Smooth muscle cell (in vitro differentiated cells): Measurements from ENCODE around the gene RNASE8. TPM values are rescaled to one million over a fixed set of nuclear protein-coding genes. Genes with fewer than 3 reads are reported as not detected.
A peak's percentile ranks its signal among the peaks of the same experiment; 100 is the strongest.

Experiments used
- DNase-seq: peaks from one replicate; lab custom pipeline; 2025; ENCODE audit not compliant: unreplicated experiment; lab: John Stamatoyannopoulos, UW
- H2AFZ ChIP-seq: fragments of 200-600 bp; sonication (generic); 2 replicates; pipeline ENCODE4 v1.6.0; 2016; ENCODE audit warnings: antibody characterized with exemption, low read depth, mild to moderate bottlenecking
- H3F3A ChIP-seq: fragments of 200-600 bp; sonication (generic); 2 replicates; pipeline ENCODE4 v1.6.0; 2017; ENCODE audit warnings: antibody characterized with exemption, low read depth
- H3K27ac ChIP-seq: fragments of 200-600 bp; sonication (generic); 2 replicates; pipeline ENCODE4 v1.5.1; 2016; ENCODE audit warnings: low read depth, mild to moderate bottlenecking
- H3K27me3 ChIP-seq: fragments of 200-600 bp; sonication (generic); 2 replicates; pipeline ENCODE4 v1.6.1; 2016; ENCODE audit warnings: low read depth, mild to moderate bottlenecking
- H3K36me3 ChIP-seq: fragments of 200-600 bp; sonication (generic); 2 replicates; pipeline ENCODE4 v1.5.1; 2016; ENCODE audit warnings: low read depth
- H3K4me1 ChIP-seq: fragments of 200-600 bp; sonication (generic); 2 replicates; pipeline ENCODE4 v1.5.1; 2016; ENCODE audit warnings: low read depth
- H3K4me2 ChIP-seq: fragments of 200-600 bp; sonication (generic); 2 replicates; pipeline ENCODE4 v1.6.0; 2016; ENCODE audit warnings: mild to moderate bottlenecking
- H3K4me3 ChIP-seq: fragments of 200-600 bp; sonication (generic); 2 replicates; pipeline ENCODE4 v1.5.1; 2016; ENCODE audit warnings: mild to moderate bottlenecking
- H3K79me2 ChIP-seq: fragments of 200-600 bp; sonication (generic); 2 replicates; pipeline ENCODE4 v1.6.0; 2016; ENCODE audit warnings: low read depth, mild to moderate bottlenecking
- H3K9ac ChIP-seq: fragments of 200-600 bp; sonication (generic); 2 replicates; pipeline ENCODE4 v1.6.0; 2016; ENCODE audit warnings: low read depth
- H3K9me3 ChIP-seq: fragments of 200-600 bp; sonication (generic); replicated peaks from 2 replicates; pipeline ENCODE4 v1.5.1; 2016; ENCODE audit warnings: low read depth
- H4K20me1 ChIP-seq: fragments of 200-600 bp; sonication (generic); 2 replicates; pipeline ENCODE4 v1.6.0; 2016; ENCODE audit warnings: low read depth
- WGBS: methylation state at CpG from one replicate; pipeline ENCODE4 v1.1.7; 2016; ENCODE audit warnings: low lambda C conversion rate; 5-methylcytosine and 5-hydroxymethylcytosine counted together
- polyA plus RNA-seq: library from polyadenylated mRNA; unstranded; fragments of >200 nt; fragmentation: Nextera tagmentation; extraction: Ambion mirVana; gene quantifications from 2 replicates; pipeline ENCODE4 v1.2.1, GENCODE V29; 2016
- total RNA-seq: library from RNA; depleted of rRNA; stranded (reverse); fragments of >200 nt; gene quantifications from 2 replicates; pipeline ENCODE4 v1.2.3, GENCODE V29; 2014
- TF ChIP-seq, protein P1 (sequence below): fragments of 200-600 bp; sonication (generic); IDR thresholded peaks from 2 replicates; pipeline ENCODE4 v1.5.1; 2017; ENCODE audit warnings: borderline replicate concordance, mild to moderate bottlenecking, antibody characterized with exemption; ENCODE audit not compliant: insufficient read depth, poor library complexity, severe bottlenecking

The RNASE8 gene
- total and polyA plus RNA-seq, 2 experiments from 2014 or later = not detected

DNA sequence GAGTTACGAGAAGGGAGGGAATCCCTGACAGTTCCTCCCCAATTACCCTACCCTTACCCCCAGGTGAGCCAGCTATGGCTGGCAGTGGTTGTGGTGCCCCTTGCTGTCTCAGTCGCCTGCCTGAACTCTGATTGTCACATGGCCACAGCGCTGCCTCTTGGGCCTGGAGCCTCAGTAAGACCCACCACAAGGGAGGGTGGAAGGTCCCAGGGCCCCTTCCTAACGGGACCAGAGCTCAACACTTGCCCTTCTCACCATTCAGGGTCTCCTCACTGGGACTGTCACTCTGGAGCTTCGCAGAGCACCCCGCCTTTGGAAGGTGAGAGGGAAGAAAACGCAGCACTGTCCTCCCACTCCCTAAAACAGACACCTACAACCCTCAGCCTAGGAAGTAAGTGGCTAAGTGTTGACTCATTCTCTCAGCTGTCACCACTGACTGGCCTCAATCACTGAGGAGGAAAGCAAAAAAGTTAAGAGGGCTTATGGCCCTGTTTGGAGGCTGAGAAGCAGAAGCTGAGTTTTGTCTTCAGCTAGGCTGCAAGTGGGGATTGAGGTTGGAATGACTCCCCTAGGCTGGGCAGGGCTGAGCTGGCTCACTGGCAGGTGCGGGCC, 44.3 kb downstream of the RNASE8 start:
- H3K4me1 ChIP-seq = peaks cover 47% of the 10 kb centered on the region
- H3K9me3 ChIP-seq = no peaks in the 10 kb centered on the region
- no peak overlapping the region for H3K4me3 ChIP-seq
- no peak overlapping the region for H3K9ac ChIP-seq
- WGBS = 69% methylated on average over 8 of the region's 8 CpGs
- no peaks in the 10 kb centered on the region for H4K20me1 ChIP-seq
- no peak for DNase-seq
- H3K27ac ChIP-seq = peak overlapping the region; percentile 31
- no peaks in the 10 kb centered on the region for H3K27me3 ChIP-seq
- no peak overlapping the region for H3K4me2 ChIP-seq
- H2AFZ ChIP-seq = no peak overlapping the region
- H3F3A ChIP-seq = peaks cover 21% of the 10 kb centered on the region
- TF ChIP-seq, protein P1, sequence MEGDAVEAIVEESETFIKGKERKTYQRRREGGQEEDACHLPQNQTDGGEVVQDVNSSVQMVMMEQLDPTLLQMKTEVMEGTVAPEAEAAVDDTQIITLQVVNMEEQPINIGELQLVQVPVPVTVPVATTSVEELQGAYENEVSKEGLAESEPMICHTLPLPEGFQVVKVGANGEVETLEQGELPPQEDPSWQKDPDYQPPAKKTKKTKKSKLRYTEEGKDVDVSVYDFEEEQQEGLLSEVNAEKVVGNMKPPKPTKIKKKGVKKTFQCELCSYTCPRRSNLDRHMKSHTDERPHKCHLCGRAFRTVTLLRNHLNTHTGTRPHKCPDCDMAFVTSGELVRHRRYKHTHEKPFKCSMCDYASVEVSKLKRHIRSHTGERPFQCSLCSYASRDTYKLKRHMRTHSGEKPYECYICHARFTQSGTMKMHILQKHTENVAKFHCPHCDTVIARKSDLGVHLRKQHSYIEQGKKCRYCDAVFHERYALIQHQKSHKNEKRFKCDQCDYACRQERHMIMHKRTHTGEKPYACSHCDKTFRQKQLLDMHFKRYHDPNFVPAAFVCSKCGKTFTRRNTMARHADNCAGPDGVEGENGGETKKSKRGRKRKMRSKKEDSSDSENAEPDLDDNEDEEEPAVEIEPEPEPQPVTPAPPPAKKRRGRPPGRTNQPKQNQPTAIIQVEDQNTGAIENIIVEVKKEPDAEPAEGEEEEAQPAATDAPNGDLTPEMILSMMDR = no peak
- H3K79me2 ChIP-seq = no peaks in the 10 kb centered on the region
- H3K36me3 ChIP-seq = no peaks in the 10 kb centered on the region

DNA sequence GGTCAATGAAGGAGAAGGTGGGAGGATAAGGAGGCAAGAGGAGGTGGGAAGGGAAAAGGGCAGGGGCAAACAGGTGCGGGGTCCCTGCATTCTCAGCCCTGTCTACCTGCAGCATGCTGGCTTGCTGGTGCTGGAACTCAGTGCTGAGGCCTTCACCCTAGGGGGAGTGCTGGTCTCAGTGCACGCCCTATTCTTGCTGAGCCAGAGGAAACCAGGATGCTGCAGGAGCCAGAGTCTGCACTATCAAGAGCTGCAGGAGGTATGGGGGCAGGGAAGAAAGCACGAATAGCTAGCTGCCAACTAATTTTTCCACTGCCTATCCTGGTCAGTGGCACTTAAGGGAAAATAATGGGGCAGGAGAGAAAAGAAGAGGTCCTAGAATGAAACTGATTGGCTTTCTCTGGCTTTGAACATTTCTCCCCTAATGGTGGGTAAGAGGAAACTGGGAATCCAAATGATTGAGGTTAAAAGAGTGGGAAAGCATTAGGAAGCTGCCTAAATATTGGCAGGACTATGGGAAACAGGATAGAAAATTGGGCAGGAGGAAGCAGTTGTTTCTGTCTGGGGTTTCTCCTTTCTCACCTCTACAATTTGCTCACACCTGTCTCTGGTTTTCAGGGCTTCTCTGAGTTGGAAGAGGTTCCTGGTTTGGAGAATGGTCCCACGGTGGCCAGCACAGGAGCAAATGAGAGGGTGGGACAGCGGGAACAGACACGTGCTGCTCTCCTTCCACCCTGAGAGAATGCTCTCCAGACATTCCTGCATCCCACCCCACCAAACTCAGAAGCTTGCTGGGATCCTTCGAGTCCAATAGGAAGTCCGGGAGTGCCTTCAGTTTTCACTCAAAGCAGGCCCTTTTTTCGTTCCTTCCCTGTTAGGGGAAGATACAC, 45.1 kb downstream of the RNASE8 start:
- 14% methylated on average over 9 of the region's 9 CpGs for WGBS

DNA sequence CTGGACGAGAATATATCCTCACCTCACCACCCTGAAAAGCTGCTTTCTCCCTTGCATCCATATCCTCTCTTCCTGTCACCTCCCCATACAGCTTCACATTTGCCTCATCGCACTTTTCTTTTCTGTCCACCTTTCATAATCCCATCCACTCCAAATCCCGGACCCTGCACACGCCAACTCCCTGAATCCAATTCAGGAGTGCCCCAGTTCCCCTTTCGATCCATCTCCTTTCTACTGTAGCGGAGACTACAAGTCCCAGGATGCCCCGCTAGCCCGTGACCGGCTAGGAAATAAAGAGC, 45.7 kb downstream of the RNASE8 start:
- H3K4me1 ChIP-seq = peaks cover 41% of the 10 kb centered on the region
- peaks cover 21% of the 10 kb centered on the region for H3F3A ChIP-seq
- peak overlapping the region; percentile 95 for H3K4me2 ChIP-seq
- WGBS = 1% methylated on average over 9 of the region's 9 CpGs
- peak overlapping the region; percentile 99 for H3K9ac ChIP-seq
- no peaks in the 10 kb centered on the region for H4K20me1 ChIP-seq
- no peak for DNase-seq
- H3K4me3 ChIP-seq = peak overlapping the region; percentile 70
- TF ChIP-seq, protein P1 = peak; percentile 59
- H2AFZ ChIP-seq = peak overlapping the region; percentile 69
- no peaks in the 10 kb centered on the region for H3K36me3 ChIP-seq
- no peaks in the 10 kb centered on the region for H3K27me3 ChIP-seq
- H3K27ac ChIP-seq = peak overlapping the region; percentile 99
- no peaks in the 10 kb centered on the region for H3K79me2 ChIP-seq
- no peaks in the 10 kb centered on the region for H3K9me3 ChIP-seq

More for the DNA sequence above, 45.1 kb downstream of the RNASE8 start:
- Histone ChIP-seq H3K9ac (peak overlapping the region; percentile 99), H3K27ac (peak overlapping the region; percentile 99), H3F3A (peaks cover 21% of the 10 kb centered on the region), H3K4me3 (peak overlapping the region; percentile 70), H3K36me3 (no peaks in the 10 kb centered on the region), H2AFZ (peak overlapping the region; percentile 69), H3K27me3 (no peaks in the 10 kb centered on the region), H3K4me2 (peak overlapping the region; percentile 95), H3K4me1 (peaks cover 41% of the 10 kb centered on the region), H3K79me2 (no peaks in the 10 kb centered on the region), H4K20me1 (no peaks in the 10 kb centered on the region), H3K9me3 (no peaks in the 10 kb centered on the region)
- TF ChIP-seq, protein P1 = no peak
- no peak for DNase-seq
